Endodermal cell (in vitro differentiated cells): ENCODE measurements around the gene GFM2. TPM values are rescaled to one million over a fixed set of nuclear protein-coding genes. Genes with fewer than 3 reads are reported as not detected.
"Not testable (repeated sequence)": the region's sequence is repeated elsewhere in the genome, so short reads cannot be mapped to it uniquely, and the experiment has no call there.

ENCODE experiments used
- DNase-seq: peaks from one replicate; pipeline ENCODE4 v3.0.0-alpha.2; 2017
- H3K27ac ChIP-seq: 2 replicates; pipeline ENCODE4 v1.5.1; 2013; ENCODE audit warnings: mild to moderate bottlenecking, low read depth, low read length, moderate library complexity
- H3K27me3 ChIP-seq: 2 replicates; pipeline ENCODE4 v1.6.1; 2013; ENCODE audit warnings: mild to moderate bottlenecking, low read length, moderate library complexity; ENCODE audit not compliant: insufficient read depth, control insufficient read depth, poor library complexity, severe bottlenecking
- H3K36me3 ChIP-seq: 2 replicates; pipeline ENCODE4 v1.7.0; 2013; ENCODE audit warnings: mild to moderate bottlenecking, low read length, moderate library complexity; ENCODE audit not compliant: control insufficient read depth, insufficient read depth
- H3K4me1 ChIP-seq: one replicate; pipeline ENCODE4 v1.7.0; 2013; ENCODE audit warnings: low read length; ENCODE audit not compliant: control insufficient read depth, insufficient read depth
- H3K4me3 ChIP-seq: 2 replicates; pipeline ENCODE4 v1.5.1; 2013; ENCODE audit warnings: mild to moderate bottlenecking, low read length, moderate library complexity
- H3K9ac ChIP-seq: 2 replicates; pipeline ENCODE4 v1.6.1; 2013; ENCODE audit warnings: mild to moderate bottlenecking, low read length, moderate library complexity; ENCODE audit not compliant: poor library complexity, severe bottlenecking; ENCODE audit errors: extremely low read depth
- H3K9me3 ChIP-seq: 2 replicates; pipeline ENCODE4 v1.6.1; 2013; ENCODE audit warnings: mild to moderate bottlenecking, low read length, moderate library complexity; ENCODE audit not compliant: control insufficient read depth
- H3K27ac Mint-ChIP-seq: 2 replicates; pipeline ENCODE4 v1.8.0; 2020; ENCODE audit warnings: mixed read lengths
- H3K27me3 Mint-ChIP-seq: 2 replicates; pipeline ENCODE4 v1.8.0; 2021; ENCODE audit warnings: mild to moderate bottlenecking, mixed read lengths; ENCODE audit not compliant: insufficient read depth
- H3K36me3 Mint-ChIP-seq: 2 replicates; pipeline ENCODE4 v1.8.0; 2020; ENCODE audit warnings: low read depth, mixed read lengths
- H3K4me1 Mint-ChIP-seq: 2 replicates; pipeline ENCODE4 v1.8.0; 2020; ENCODE audit warnings: mixed read lengths
- H3K4me3 Mint-ChIP-seq: 2 replicates; pipeline ENCODE4 v1.8.0; 2020; ENCODE audit warnings: mild to moderate bottlenecking, moderate library complexity, mixed read lengths
- H3K9me3 Mint-ChIP-seq: 2 replicates; pipeline ENCODE4 v1.8.0; 2020; ENCODE audit warnings: mild to moderate bottlenecking, mixed read lengths
- CTCF ChIP-seq: fragments of 200-600 bp; sonication (generic); conservative IDR thresholded peaks from 2 replicates; pipeline ENCODE4 v1.5.0; 2021; ENCODE audit warnings: antibody characterized with exemption, mild to moderate bottlenecking
- WGBS, 2 experiments: methylation state at CpG; one replicate each; pipeline versions ENCODE4 v1.1.5 to v1.1.7; 2013; ENCODE audit warnings: missing lambda C conversion rate in 2 of 2, mixed read lengths in 1 of 2; ENCODE audit not compliant: insufficient coverage in 1 of 2, insufficient read length in 1 of 2; 5-methylcytosine and 5-hydroxymethylcytosine counted together
- total RNA-seq, 2 donors: library from RNA; stranded (reverse); fragmentation: NEBNext Ultra II Directional in 1 of 2; extraction: Animal tissue kit (Norgen Biotek cat#: 25700) in 1 of 2; gene quantifications; 2 replicates in 1 of 2; 3 replicates in 1 of 2; pipeline ENCODE4 v1.2.1, GENCODE V29; 2021

The GFM2 gene
- total RNA-seq, 2 donors from 2014 or later = 43.1 to 44.5 TPM

- H3K27me3 ChIP-seq = no peaks in the 10 kb centered on the region
- peaks cover 6% of the 10 kb centered on the region for H3K36me3 ChIP-seq
- H3K4me3 Mint-ChIP-seq = peak overlapping the region; percentile 54
- H3K36me3 Mint-ChIP-seq = no peaks in the 10 kb centered on the region
- H3K27me3 Mint-ChIP-seq = no peaks in the 10 kb centered on the region
- no peaks in the 10 kb centered on the region for H3K9me3 ChIP-seq
- peak overlapping the region; percentile 90 for H3K4me3 ChIP-seq
- DNase-seq = no peak
- TF ChIP-seq CTCF = no peak
- H3K4me1 Mint-ChIP-seq = peaks cover 16% of the 10 kb centered on the region
- WGBS, 2 experiments = 68 to 69% methylated on average over 6 to 10 of the region's 10 CpGs
- no peaks in the 10 kb centered on the region for H3K9me3 Mint-ChIP-seq
- peak overlapping the region; percentile 68 for H3K9ac ChIP-seq
- no peak overlapping the region for H3K27ac ChIP-seq
- peaks cover 4% of the 10 kb centered on the region for H3K4me1 ChIP-seq
- H3K27ac Mint-ChIP-seq = no peak overlapping the region
These were observed 80.8 kb downstream of the GFM2 start for GRCh38 chr5:74685979-74686631.

GRCh38 chr5:74684900-74685851 lies 81.7 kb downstream of the GFM2 start, which contains the start of gene HEXB:
TSS of gene HEXB (plus strand) at chr5:74685233. CDS start at chr5:74685261, 28 bp downstream.
- Mint-ChIP-seq H3K27ac (no peak within 1 kb of the TSS), H3K4me3 (peak within 1 kb of the TSS; percentile 54), H3K27me3 (no peaks in the 10 kb centered on the region), H3K4me1 (peaks cover 16% of the 10 kb centered on the region), H3K36me3 (no peaks in the 10 kb centered on the region), H3K9me3 (no peaks in the 10 kb centered on the region)
- H3K36me3 ChIP-seq = no peaks in the 10 kb centered on the region
- peak within 1 kb of the TSS; percentile 68 for H3K9ac ChIP-seq
- peak within 1 kb of the TSS; percentile 90 for H3K4me3 ChIP-seq
- no peaks in the 10 kb centered on the region for H3K9me3 ChIP-seq
- H3K27ac ChIP-seq = no peak within 1 kb of the TSS
- TF ChIP-seq CTCF = peak; percentile 42
- peak; percentile 97 for DNase-seq
- peaks cover 8% of the 10 kb centered on the region for H3K27me3 ChIP-seq
- H3K4me1 ChIP-seq = peaks cover 4% of the 10 kb centered on the region
- 6 to 12% methylated on average over 19 to 78 of the region's 78 CpGs for WGBS, 2 experiments

DNA sequence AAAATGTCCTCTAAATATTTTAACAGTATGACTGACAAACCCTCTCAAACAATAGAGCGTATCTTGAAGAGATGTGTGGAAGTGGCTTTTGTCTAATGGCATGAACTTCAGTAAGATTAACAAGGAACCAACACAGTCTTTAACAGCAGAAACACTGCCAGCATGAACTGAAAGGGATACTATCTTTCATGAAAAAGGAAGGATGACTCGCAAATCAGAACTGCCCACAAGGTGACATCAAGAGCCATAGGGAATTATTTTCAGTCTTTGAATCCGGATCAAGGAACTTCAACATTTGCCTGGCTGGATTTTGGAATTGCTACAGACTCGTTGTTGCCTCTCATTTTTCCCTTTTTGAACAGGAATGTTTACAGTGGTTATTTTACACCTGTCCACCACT lies 87.0 kb downstream of the GFM2 start:
- no peaks in the 10 kb centered on the region for H3K36me3 Mint-ChIP-seq
- no peak for DNase-seq
- no peak overlapping the region for H3K4me3 Mint-ChIP-seq
- no peak for TF ChIP-seq CTCF
- Histone ChIP-seq H3K9me3 (no peaks in the 10 kb centered on the region), H3K27ac (no peak overlapping the region), H3K4me3 (no peak overlapping the region), H3K36me3 (no peaks in the 10 kb centered on the region), H3K9ac (no peak overlapping the region), H3K27me3 (peaks cover 8% of the 10 kb centered on the region), H3K4me1 (no peaks in the 10 kb centered on the region)
- no peak overlapping the region for H3K27ac Mint-ChIP-seq
- 78 to 82% methylated on average over 3 to 4 of the region's 4 CpGs for WGBS, 2 experiments
- no peaks in the 10 kb centered on the region for H3K27me3 Mint-ChIP-seq
- H3K4me1 Mint-ChIP-seq = no peaks in the 10 kb centered on the region
- H3K9me3 Mint-ChIP-seq = no peaks in the 10 kb centered on the region

GRCh38 chr5:74679300-74679699 lies 87.6 kb downstream of the GFM2 start:
- not testable (repeated sequence) for H3K27ac ChIP-seq, H3K36me3 ChIP-seq, H3K36me3 Mint-ChIP-seq, H3K9me3 ChIP-seq, H3K27ac Mint-ChIP-seq, DNase-seq, H3K27me3 ChIP-seq, H3K4me3 Mint-ChIP-seq, H3K27me3 Mint-ChIP-seq, H3K4me3 ChIP-seq, H3K4me1 Mint-ChIP-seq, H3K9me3 Mint-ChIP-seq, H3K9ac ChIP-seq, H3K4me1 ChIP-seq
- WGBS, 2 experiments = 89 to 94% methylated on average over 3 of the region's 3 CpGs

DNA sequence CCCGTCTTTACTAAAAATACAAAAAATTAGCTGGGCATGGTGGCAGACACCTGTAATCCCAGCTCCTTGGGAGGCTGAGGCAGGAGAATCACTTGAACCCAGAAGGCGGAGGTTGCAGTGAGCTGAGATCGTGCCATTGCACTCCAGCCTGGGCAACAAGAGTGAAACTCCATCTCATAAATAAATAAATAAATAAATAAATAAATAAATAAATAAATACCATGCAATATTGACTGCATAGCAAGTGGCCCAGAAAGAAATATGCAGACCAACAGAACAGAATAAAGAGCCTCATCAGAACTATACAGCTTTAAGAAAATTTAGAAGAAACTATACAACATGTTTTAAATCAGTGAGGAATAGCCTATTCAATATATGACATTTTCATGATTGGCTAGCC lies 88.8 kb downstream of the GFM2 start:
- not testable (repeated sequence) for H3K4me1 ChIP-seq, H3K4me3 Mint-ChIP-seq, H3K9me3 Mint-ChIP-seq, H3K36me3 ChIP-seq, H3K36me3 Mint-ChIP-seq, H3K27ac ChIP-seq, H3K27me3 Mint-ChIP-seq, H3K4me3 ChIP-seq, H3K27ac Mint-ChIP-seq, H3K4me1 Mint-ChIP-seq, DNase-seq, H3K9me3 ChIP-seq, H3K9ac ChIP-seq, H3K27me3 ChIP-seq
- WGBS, 2 experiments = 60 to 97% methylated on average over 1 to 3 of the region's 3 CpGs
